ENCODE measurements around the gene TTC36. TPM values are rescaled to one million over a fixed set of nuclear protein-coding genes. Genes with fewer than 3 reads are reported as not detected.

The TTC36 gene
- total and polyA plus RNA-seq, 2 donors (not counting 1 experiment from before 2014, with no cell fraction given): 0.19 to 0.79 TPM

DNA sequence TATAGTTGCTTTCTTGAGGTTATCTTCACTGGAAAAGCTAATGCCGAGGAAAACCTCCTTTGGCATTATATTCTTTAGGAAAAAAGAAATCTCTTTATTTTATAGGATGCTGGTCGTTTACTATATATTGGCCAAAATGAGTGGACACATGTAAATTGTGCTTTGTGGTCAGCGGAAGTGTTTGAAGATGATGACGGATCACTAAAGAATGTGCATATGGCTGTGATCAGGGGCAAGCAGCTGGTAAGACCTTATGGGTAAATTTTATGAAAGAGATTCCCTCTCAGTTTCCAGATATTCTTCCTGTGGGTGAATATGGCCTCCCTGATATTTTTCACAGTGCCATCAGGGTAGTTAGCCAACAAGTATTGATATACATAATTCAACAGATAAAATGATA, 29.4 kb upstream of the TTC36 start:
- Histone ChIP-seq H3K9me3 (ENCODE audit: control extremely low read depth in 1 of 3, control insufficient read depth in 2 of 3, insufficient read depth in 1 of 3, low read length in 2 of 3) (no peaks in the 10 kb centered on the region), H3K79me2 (ENCODE audit: control insufficient read depth, insufficient read depth, low read length) (no peaks in the 10 kb centered on the region), H3K27me3 (replicated peaks in 1 of 4; ENCODE audit: control extremely low read depth in 1 of 4, control insufficient read depth in 3 of 4, insufficient read depth in 4 of 4, low read length in 3 of 4) (no peaks in the 10 kb centered on the region), H4K20me1 (ENCODE audit: control insufficient read depth, insufficient read depth, low read length, poor library complexity, severe bottlenecking) (no peaks in the 10 kb centered on the region), H3K4me1 (ENCODE audit: control insufficient read depth in 2 of 2, insufficient read depth in 2 of 2, low read length in 2 of 2) (no peaks in the 10 kb centered on the region), H3K4me3 (ENCODE audit: control extremely low read depth in 1 of 5, extremely low read depth in 1 of 5, insufficient read depth in 1 of 5, low read depth in 2 of 5, low read length in 4 of 5) (no peak overlapping the region), H2AFZ (ENCODE audit: insufficient read depth, low read depth, low read length, poor library complexity, severe bottlenecking) (no peak overlapping the region), H3K4me2 (replicated peaks; ENCODE audit: low read depth, low read length, poor library complexity, severe bottlenecking) (no peak overlapping the region), H3K9ac (ENCODE audit: low read length) (no peak overlapping the region), H3K36me3 (replicated peaks in 1 of 2; ENCODE audit: control extremely low read depth in 1 of 2, control insufficient read depth in 1 of 2, extremely low read depth in 1 of 2, insufficient read depth in 2 of 2, low read length in 1 of 2) (peaks cover 33 to 94% of the 10 kb centered on the region in 2 experiments), H3K27ac (ENCODE audit: low read length in 2 of 2) (no peak overlapping the region)
- H3K27me3 Mint-ChIP-seq: no peaks in the 10 kb centered on the region
- CTCF ChIA-PET: no interaction called here
- no peaks in the 10 kb centered on the region for H3K4me1 Mint-ChIP-seq
- no peak overlapping the region for H3K4me3 Mint-ChIP-seq
- ATAC-seq (ENCODE audit: low read depth) (no peak), DNase-seq (no peak)
- POLR2A ChIA-PET: no interaction called here
- TF ChIP-seq EZH2 (IDR thresholded peaks at IDR 0.05; ENCODE audit: borderline replicate concordance, insufficient read depth, low read depth, low read length, poor library complexity, severe bottlenecking): no peak
- TF ChIP-seq, protein P1, sequence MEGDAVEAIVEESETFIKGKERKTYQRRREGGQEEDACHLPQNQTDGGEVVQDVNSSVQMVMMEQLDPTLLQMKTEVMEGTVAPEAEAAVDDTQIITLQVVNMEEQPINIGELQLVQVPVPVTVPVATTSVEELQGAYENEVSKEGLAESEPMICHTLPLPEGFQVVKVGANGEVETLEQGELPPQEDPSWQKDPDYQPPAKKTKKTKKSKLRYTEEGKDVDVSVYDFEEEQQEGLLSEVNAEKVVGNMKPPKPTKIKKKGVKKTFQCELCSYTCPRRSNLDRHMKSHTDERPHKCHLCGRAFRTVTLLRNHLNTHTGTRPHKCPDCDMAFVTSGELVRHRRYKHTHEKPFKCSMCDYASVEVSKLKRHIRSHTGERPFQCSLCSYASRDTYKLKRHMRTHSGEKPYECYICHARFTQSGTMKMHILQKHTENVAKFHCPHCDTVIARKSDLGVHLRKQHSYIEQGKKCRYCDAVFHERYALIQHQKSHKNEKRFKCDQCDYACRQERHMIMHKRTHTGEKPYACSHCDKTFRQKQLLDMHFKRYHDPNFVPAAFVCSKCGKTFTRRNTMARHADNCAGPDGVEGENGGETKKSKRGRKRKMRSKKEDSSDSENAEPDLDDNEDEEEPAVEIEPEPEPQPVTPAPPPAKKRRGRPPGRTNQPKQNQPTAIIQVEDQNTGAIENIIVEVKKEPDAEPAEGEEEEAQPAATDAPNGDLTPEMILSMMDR (IDR thresholded peaks at IDR 0.05): no peak
- 100% methylated on average over 3 of the region's 4 CpGs for whole genome bisulfite sequencing (ENCODE audit: insufficient coverage)
- no peaks in the 10 kb centered on the region for H3K9me3 Mint-ChIP-seq (ENCODE audit: insufficient read depth)
- intact Hi-C loops (cut with micrococcal nuclease): no loop called here
- no peak overlapping the region for H3K27ac Mint-ChIP-seq

GRCh38 chr11:118503216-118503615, 24.1 kb upstream of the TTC36 start:
- POLR2A ChIA-PET: no interaction called here
- DNase-seq (no peak), ATAC-seq (ENCODE audit: low read depth) (no peak)
- Histone ChIP-seq H3K4me2 (replicated peaks; ENCODE audit: low read depth, low read length, poor library complexity, severe bottlenecking) (no peak overlapping the region), H3K36me3 (replicated peaks in 1 of 2; ENCODE audit: control extremely low read depth in 1 of 2, control insufficient read depth in 1 of 2, extremely low read depth in 1 of 2, insufficient read depth in 2 of 2, low read length in 1 of 2) (peaks cover 44 to 96% of the 10 kb centered on the region in 2 experiments), H3K27me3 (replicated peaks in 1 of 4; ENCODE audit: control extremely low read depth in 1 of 4, control insufficient read depth in 3 of 4, insufficient read depth in 4 of 4, low read length in 3 of 4) (no peaks in the 10 kb centered on the region), H3K4me3 (ENCODE audit: control extremely low read depth in 1 of 5, extremely low read depth in 1 of 5, insufficient read depth in 1 of 5, low read depth in 2 of 5, low read length in 4 of 5) (no peak overlapping the region), H3K27ac (ENCODE audit: low read length in 2 of 2) (no peak overlapping the region), H3K4me1 (ENCODE audit: control insufficient read depth in 2 of 2, insufficient read depth in 2 of 2, low read length in 2 of 2) (no peaks in the 10 kb centered on the region), H3K79me2 (ENCODE audit: control insufficient read depth, insufficient read depth, low read length) (no peaks in the 10 kb centered on the region), H2AFZ (ENCODE audit: insufficient read depth, low read depth, low read length, poor library complexity, severe bottlenecking) (no peak overlapping the region), H3K9me3 (ENCODE audit: control extremely low read depth in 1 of 3, control insufficient read depth in 2 of 3, insufficient read depth in 1 of 3, low read length in 2 of 3) (no peaks in the 10 kb centered on the region), H3K9ac (ENCODE audit: low read length) (no peak overlapping the region), H4K20me1 (ENCODE audit: control insufficient read depth, insufficient read depth, low read length, poor library complexity, severe bottlenecking) (peaks cover 21% of the 10 kb centered on the region)
- Mint-ChIP-seq H3K9me3 (ENCODE audit: insufficient read depth) (no peaks in the 10 kb centered on the region), H3K27ac (no peak overlapping the region), H3K27me3 (no peaks in the 10 kb centered on the region), H3K4me3 (no peak overlapping the region), H3K4me1 (no peaks in the 10 kb centered on the region)
- WGBS (ENCODE audit: insufficient coverage): 92% methylated on average over 2 of the region's 3 CpGs
- intact Hi-C loops (cut with micrococcal nuclease): no loop called here
- TF ChIP-seq EZH2 (IDR thresholded peaks at IDR 0.05; ENCODE audit: borderline replicate concordance, insufficient read depth, low read depth, low read length, poor library complexity, severe bottlenecking): no peak
- CTCF ChIA-PET: interaction anchor here (1.9 kb wide), 1 partner anchor 13 kb away, joined by 7 read pairs; no protein-coding TSS in a partner anchor
